Skeletal muscle satellite cell (primary cell): ENCODE data around the gene FAM200B.
"Not testable (repeated sequence)": the region's sequence is repeated elsewhere in the genome, so short reads cannot be mapped to it uniquely, and the experiment has no call there.

Experiments used
- H3K27me3 ChIP-seq: 2 replicates; pipeline ENCODE4 v1.7.0; 2013; ENCODE audit warnings: low read length; ENCODE audit not compliant: control insufficient read depth, insufficient read depth
- H3K36me3 ChIP-seq: 2 replicates; pipeline ENCODE4 v1.7.0; 2013; ENCODE audit warnings: mild to moderate bottlenecking, control low read depth, low read length; ENCODE audit not compliant: insufficient read depth
- H3K4me1 ChIP-seq: 2 replicates; pipeline ENCODE4 v1.7.0; 2013; ENCODE audit warnings: low read length; ENCODE audit not compliant: control insufficient read depth, insufficient read depth
- H3K4me2 ChIP-seq: 2 replicates; pipeline ENCODE4 v1.7.0; 2013; ENCODE audit warnings: mild to moderate bottlenecking, low read length
- H3K4me3 ChIP-seq: 2 replicates; pipeline ENCODE4 v1.7.0; 2013; ENCODE audit warnings: low read length
- H3K9ac ChIP-seq: 2 replicates; pipeline ENCODE4 v1.7.0; 2013; ENCODE audit warnings: mild to moderate bottlenecking, low read depth, low read length, moderate library complexity
- H3K9me3 ChIP-seq: replicated peaks from 2 replicates; pipeline ENCODE4 v1.7.0; 2013; ENCODE audit warnings: mild to moderate bottlenecking, control low read depth, low read length

FAM200B gene

GRCh38 chr4:15718959-15719358 is 37.3 kb downstream of the FAM200B start:
- no peak overlapping the region for H3K4me2 ChIP-seq
- no peak overlapping the region for H3K9ac ChIP-seq
- no peaks in the 10 kb centered on the region for H3K36me3 ChIP-seq
- H3K27me3 ChIP-seq, result no peaks in the 10 kb centered on the region
- H3K4me3 ChIP-seq, result no peak overlapping the region
- H3K4me1 ChIP-seq, result peaks cover 33% of the 10 kb centered on the region
- no peaks in the 10 kb centered on the region for H3K9me3 ChIP-seq

- no peak overlapping the region for H3K4me3 ChIP-seq
Observed at GRCh38 chr4:15719506-15719905, 37.9 kb downstream of the FAM200B start.

GRCh38 chr4:15720851-15721250 is 39.2 kb downstream of the FAM200B start:
- H3K9me3 ChIP-seq, result no peaks in the 10 kb centered on the region
- no peaks in the 10 kb centered on the region for H3K36me3 ChIP-seq

More at GRCh38 chr4:15719506-15719905, 37.9 kb downstream of the FAM200B start:
- Histone ChIP-seq H3K27me3 (no peaks in the 10 kb centered on the region), H3K36me3 (no peaks in the 10 kb centered on the region), H3K4me2 (no peak overlapping the region), H3K4me1 (peaks cover 31% of the 10 kb centered on the region), H3K9ac (no peak overlapping the region), H3K9me3 (no peaks in the 10 kb centered on the region)

GRCh38 chr4:15725608-15726007 is 44.0 kb downstream of the FAM200B start:
- H3K4me3 ChIP-seq, result no peak overlapping the region
- no peak overlapping the region for H3K4me2 ChIP-seq
- no peak overlapping the region for H3K9ac ChIP-seq
- H3K36me3 ChIP-seq, result no peaks in the 10 kb centered on the region
- H3K27me3 ChIP-seq, result no peaks in the 10 kb centered on the region
- no peaks in the 10 kb centered on the region for H3K9me3 ChIP-seq
- H3K4me1 ChIP-seq, result peaks cover 5% of the 10 kb centered on the region

More at GRCh38 chr4:15720851-15721250, 39.2 kb downstream of the FAM200B start:
- Histone ChIP-seq H3K4me3 (no peak overlapping the region), H3K4me1 (peaks cover 25% of the 10 kb centered on the region), H3K27me3 (no peaks in the 10 kb centered on the region), H3K4me2 (no peak overlapping the region), H3K9ac (no peak overlapping the region)

GRCh38 chr4:15729910-15730533 is 48.4 kb downstream of the FAM200B start:
- Histone ChIP-seq H3K9ac (no peak overlapping the region), H3K4me3 (no peak overlapping the region), H3K4me2 (no peak overlapping the region), H3K27me3 (no peaks in the 10 kb centered on the region), H3K36me3 (no peaks in the 10 kb centered on the region), H3K4me1 (no peaks in the 10 kb centered on the region), H3K9me3 (no peaks in the 10 kb centered on the region)

- not testable (repeated sequence) for H3K9ac ChIP-seq, H3K36me3 ChIP-seq, H3K4me3 ChIP-seq, H3K9me3 ChIP-seq, H3K4me1 ChIP-seq, H3K4me2 ChIP-seq
- peaks cover 12% of the 10 kb centered on the region for H3K27me3 ChIP-seq
Observed at GRCh38 chr4:15733061-15733460, 51.4 kb downstream of the FAM200B start.

GRCh38 chr4:15735536-15735935 is 53.9 kb downstream of the FAM200B start:
- H3K4me1 ChIP-seq, result no peaks in the 10 kb centered on the region
- H3K4me3 ChIP-seq, result no peak overlapping the region
- no peaks in the 10 kb centered on the region for H3K9me3 ChIP-seq
- no peaks in the 10 kb centered on the region for H3K36me3 ChIP-seq
- H3K4me2 ChIP-seq, result no peak overlapping the region
- H3K27me3 ChIP-seq, result peaks cover 12% of the 10 kb centered on the region
- no peak overlapping the region for H3K9ac ChIP-seq

GRCh38 chr4:15736514-15737050 is 55.0 kb downstream of the FAM200B start:
- Histone ChIP-seq H3K4me1 (no peaks in the 10 kb centered on the region), H3K9ac (no peak overlapping the region), H3K27me3 (peaks cover 12% of the 10 kb centered on the region), H3K36me3 (no peaks in the 10 kb centered on the region), H3K4me2 (no peak overlapping the region), H3K9me3 (no peaks in the 10 kb centered on the region), H3K4me3 (no peak overlapping the region)

- Histone ChIP-seq H3K36me3 (no peaks in the 10 kb centered on the region), H3K27me3 (peaks cover 12% of the 10 kb centered on the region), H3K9me3 (peaks cover 2% of the 10 kb centered on the region), H3K4me1 (no peaks in the 10 kb centered on the region), H3K4me3 (no peak overlapping the region), H3K4me2 (no peak overlapping the region), H3K9ac (no peak overlapping the region)
Observed at GRCh38 chr4:15737255-15737654, 55.6 kb downstream of the FAM200B start.

- H3K36me3 ChIP-seq, result no peaks in the 10 kb centered on the region
Observed at GRCh38 chr4:15738877-15739276, 57.2 kb downstream of the FAM200B start.

More at GRCh38 chr4:15738877-15739276, 57.2 kb downstream of the FAM200B start:
- Histone ChIP-seq H3K27me3 (peaks cover 20% of the 10 kb centered on the region), H3K9ac (no peak overlapping the region), H3K4me3 (no peak overlapping the region), H3K9me3 (peaks cover 9% of the 10 kb centered on the region), H3K4me2 (no peak overlapping the region), H3K4me1 (no peaks in the 10 kb centered on the region)
